K562 (cell line): ENCODE results near the gene TMEM185B. TPM values are rescaled to one million over a fixed set of nuclear protein-coding genes. Genes with fewer than 3 reads are reported as not detected.

ENCODE experiments used
- CTBP1 ChIP-seq: fragments of 450-650 bp; IDR thresholded peaks from 2 replicates; pipeline ENCODE4 v1.6.1; 2016; ENCODE audit warnings: borderline replicate concordance
- FOXA3 ChIP-seq, 2 experiments: fragments of 450-650 bp in 1 of 2; sonication (generic) in 1 of 2; formaldehyde crosslinking; IDR thresholded peaks in 1 of 2; conservative IDR thresholded peaks in 1 of 2; 2 replicates each; pipeline versions ENCODE4 v1.4.0 to v1.8.0; 2020 to 2022; ENCODE audit warnings: mild to moderate bottlenecking in 2 of 2, missing genetic modification reagents in 1 of 2
- GATA2 ChIP-seq: sonication (generic); formaldehyde crosslinking; IDR thresholded peaks from 2 replicates; pipeline ENCODE4 v1.4.0; 2020; ENCODE audit warnings: mild to moderate bottlenecking, missing genetic modification reagents
- HOXB6 ChIP-seq: fragments of 250-450 bp; sonication (Bioruptor Pico); IDR thresholded peaks from 2 replicates; pipeline ENCODE4 v1.5.1; 2022; ENCODE audit warnings: mild to moderate bottlenecking, borderline replicate concordance
- JUNB ChIP-seq: fragments of 450-650 bp; formaldehyde crosslinking; conservative IDR thresholded peaks from 2 replicates; pipeline ENCODE4 v1.4.0; 2020; ENCODE audit warnings: mild to moderate bottlenecking
- MEIS2 ChIP-seq: fragments of 450-650 bp; IDR thresholded peaks from 2 replicates; pipeline ENCODE4 v1.6.1; 2014; ENCODE audit warnings: mild to moderate bottlenecking; ENCODE audit not compliant: partially characterized antibody
- PHF21A ChIP-seq: fragments of 450-650 bp; IDR thresholded peaks from 2 replicates; pipeline ENCODE4 v1.6.1; 2017; ENCODE audit warnings: low read depth, borderline replicate concordance
- POLR2A ChIP-seq: fragments of 450-650 bp; conservative IDR thresholded peaks from 2 replicates; pipeline ENCODE4 v1.6.1; 2016
- RNF2 ChIP-seq: sonication (generic); IDR thresholded peaks from 2 replicates; pipeline ENCODE4 v1.6.1; 2016
- SMARCC2 ChIP-seq: fragments of 450-650 bp; IDR thresholded peaks from 2 replicates; pipeline ENCODE4 v1.6.1; 2017; ENCODE audit warnings: antibody characterized with exemption, moderate library complexity, mild to moderate bottlenecking, low read depth
- SMARCE1 ChIP-seq: fragments of 450-650 bp; IDR thresholded peaks from 2 replicates; pipeline ENCODE4 v1.7.1; 2016; ENCODE audit warnings: mild to moderate bottlenecking
- SRSF3 ChIP-seq: fragments of 200-400 bp; formaldehyde crosslinking; IDR thresholded peaks from 2 replicates; pipeline ENCODE4 v1.6.1; 2016; ENCODE audit warnings: mild to moderate bottlenecking, low read length, moderate library complexity; ENCODE audit not compliant: insufficient read depth
- TEAD4 ChIP-seq, 2 experiments: sonication (generic) in 1 of 2; formaldehyde crosslinking in 1 of 2; IDR thresholded peaks; 2 replicates each; pipeline versions ENCODE4 v1.6.1 to v1.8.0; 2012 to 2022; ENCODE audit warnings: borderline replicate concordance in 1 of 2, inconsistent platforms in 1 of 2, low read length in 1 of 2, mild to moderate bottlenecking in 1 of 2, missing genetic modification reagents in 1 of 2
- ZNF143 ChIP-seq: sonication (generic); formaldehyde crosslinking; IDR thresholded peaks from 2 replicates; pipeline ENCODE4 v1.9.0; 2022; ENCODE audit warnings: mild to moderate bottlenecking, missing genetic modification reagents
- polyA plus RNA-seq, 8 experiments: library from polyadenylated mRNA; depleted of rRNA in 4 of 8; stranded (reverse) in 5 of 8; unstranded in 3 of 8; fragments of >200 nt; fragmentation: Nextera tagmentation in 2 of 8; fragmentation: Illumina TruSeq in 1 of 8; extraction: Ambion mirVana in 2 of 8; extraction: Trizol in 1 of 8; gene quantifications; 2 replicates each; pipeline versions ENCODE4 v1.2.1 to v1.2.3, GENCODE V29; 2011 to 2014; ENCODE audit warnings: inconsistent platforms in 1 of 8, missing spikeins in 1 of 8
- total RNA-seq, 7 experiments: library from RNA; depleted of rRNA in 6 of 7; stranded (reverse); fragments of >200 nt in 6 of 7; fragmentation: Illumina TruSeq in 2 of 7; extraction: Trizol in 2 of 7; gene quantifications; 2 replicates each; pipeline versions ENCODE4 v1.2.1 to v1.2.3, GENCODE V29; 2011 to 2021; ENCODE audit warnings: low replicate concordance in 1 of 7
- TF ChIP-seq, protein P1 (sequence below): sonication (generic); formaldehyde crosslinking; IDR thresholded peaks from 2 replicates; pipeline ENCODE4 v1.5.0; 2020; ENCODE audit warnings: missing genetic modification reagents
- TF ChIP-seq, protein P2 (sequence below): fragments of 450-650 bp; IDR thresholded peaks from 2 replicates; pipeline ENCODE4 v1.6.1; 2016; ENCODE audit warnings: mild to moderate bottlenecking, moderate library complexity

TMEM185B gene
- total and polyA plus RNA-seq, 9 of the 15 experiments (the other 6 are each of a cell fraction or from before 2014, with no cell fraction given) = 2.9 to 28.2 (median 11.5) TPM

DNA sequence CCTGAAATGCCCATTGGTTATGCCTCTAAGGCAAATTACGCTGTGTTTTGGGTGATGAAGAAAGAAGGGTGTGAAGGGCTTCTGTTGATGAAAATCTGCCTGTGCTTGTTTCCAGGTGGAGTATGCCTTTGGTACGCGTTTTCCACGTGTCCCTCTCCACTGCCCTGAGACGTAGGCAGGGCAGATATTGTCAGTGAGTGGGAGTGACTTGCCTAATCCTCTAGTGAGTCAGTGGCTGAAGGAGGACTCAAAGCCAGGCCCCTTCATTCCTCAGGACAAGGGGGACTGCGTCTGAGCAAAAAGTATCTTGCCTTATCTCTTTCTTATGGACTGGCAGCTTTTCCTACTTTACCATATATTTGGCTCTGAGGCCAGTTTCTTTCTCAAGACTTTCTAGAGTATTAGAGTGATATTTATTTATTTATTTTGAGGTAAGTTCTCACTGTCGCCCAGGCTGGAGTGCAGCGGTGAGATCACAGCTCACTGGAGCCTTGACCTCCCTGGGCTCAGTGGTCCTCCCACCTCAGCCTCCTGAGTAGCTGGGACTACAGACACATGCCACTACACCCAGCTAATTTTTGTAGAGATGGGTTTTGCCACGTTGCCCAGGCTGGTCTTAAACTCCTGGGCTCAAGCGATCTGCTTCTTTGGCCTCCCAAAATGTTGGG is 39.7 kb upstream of the TMEM185B start (continued):
- TF ChIP-seq, protein P1, sequence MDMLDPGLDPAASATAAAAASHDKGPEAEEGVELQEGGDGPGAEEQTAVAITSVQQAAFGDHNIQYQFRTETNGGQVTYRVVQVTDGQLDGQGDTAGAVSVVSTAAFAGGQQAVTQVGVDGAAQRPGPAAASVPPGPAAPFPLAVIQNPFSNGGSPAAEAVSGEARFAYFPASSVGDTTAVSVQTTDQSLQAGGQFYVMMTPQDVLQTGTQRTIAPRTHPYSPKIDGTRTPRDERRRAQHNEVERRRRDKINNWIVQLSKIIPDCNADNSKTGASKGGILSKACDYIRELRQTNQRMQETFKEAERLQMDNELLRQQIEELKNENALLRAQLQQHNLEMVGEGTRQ (CRISPR knock-in tag) = 0 out of 2 replicates have a peak, but pooled peaks have one; percentile 19
- no peak for TF ChIP-seq HOXB6 (CRISPR knock-in tag)
- TF ChIP-seq SRSF3 = no peak
- 0 out of 2 replicates have a peak, but pooled peaks have one; percentile 16 for TF ChIP-seq GATA2
- peak; percentile 44; the same call in 1 of the 2 replicates for TF ChIP-seq TEAD4 (IDR thresholded peaks at IDR 0.05; ENCODE audit: low read length)
- no peak for TF ChIP-seq TEAD4 (CRISPR knock-in tag; IDR thresholded peaks at IDR 0.05; ENCODE audit: borderline replicate concordance)
- TF ChIP-seq SMARCE1 = peak; percentile 81
- no peak for TF ChIP-seq ZNF143 (CRISPR knock-in tag)
- peak; percentile 41 for TF ChIP-seq MEIS2
- peak; percentile 55; the same call in 1 of the 2 replicates for TF ChIP-seq SMARCC2
- TF ChIP-seq, protein P2, sequence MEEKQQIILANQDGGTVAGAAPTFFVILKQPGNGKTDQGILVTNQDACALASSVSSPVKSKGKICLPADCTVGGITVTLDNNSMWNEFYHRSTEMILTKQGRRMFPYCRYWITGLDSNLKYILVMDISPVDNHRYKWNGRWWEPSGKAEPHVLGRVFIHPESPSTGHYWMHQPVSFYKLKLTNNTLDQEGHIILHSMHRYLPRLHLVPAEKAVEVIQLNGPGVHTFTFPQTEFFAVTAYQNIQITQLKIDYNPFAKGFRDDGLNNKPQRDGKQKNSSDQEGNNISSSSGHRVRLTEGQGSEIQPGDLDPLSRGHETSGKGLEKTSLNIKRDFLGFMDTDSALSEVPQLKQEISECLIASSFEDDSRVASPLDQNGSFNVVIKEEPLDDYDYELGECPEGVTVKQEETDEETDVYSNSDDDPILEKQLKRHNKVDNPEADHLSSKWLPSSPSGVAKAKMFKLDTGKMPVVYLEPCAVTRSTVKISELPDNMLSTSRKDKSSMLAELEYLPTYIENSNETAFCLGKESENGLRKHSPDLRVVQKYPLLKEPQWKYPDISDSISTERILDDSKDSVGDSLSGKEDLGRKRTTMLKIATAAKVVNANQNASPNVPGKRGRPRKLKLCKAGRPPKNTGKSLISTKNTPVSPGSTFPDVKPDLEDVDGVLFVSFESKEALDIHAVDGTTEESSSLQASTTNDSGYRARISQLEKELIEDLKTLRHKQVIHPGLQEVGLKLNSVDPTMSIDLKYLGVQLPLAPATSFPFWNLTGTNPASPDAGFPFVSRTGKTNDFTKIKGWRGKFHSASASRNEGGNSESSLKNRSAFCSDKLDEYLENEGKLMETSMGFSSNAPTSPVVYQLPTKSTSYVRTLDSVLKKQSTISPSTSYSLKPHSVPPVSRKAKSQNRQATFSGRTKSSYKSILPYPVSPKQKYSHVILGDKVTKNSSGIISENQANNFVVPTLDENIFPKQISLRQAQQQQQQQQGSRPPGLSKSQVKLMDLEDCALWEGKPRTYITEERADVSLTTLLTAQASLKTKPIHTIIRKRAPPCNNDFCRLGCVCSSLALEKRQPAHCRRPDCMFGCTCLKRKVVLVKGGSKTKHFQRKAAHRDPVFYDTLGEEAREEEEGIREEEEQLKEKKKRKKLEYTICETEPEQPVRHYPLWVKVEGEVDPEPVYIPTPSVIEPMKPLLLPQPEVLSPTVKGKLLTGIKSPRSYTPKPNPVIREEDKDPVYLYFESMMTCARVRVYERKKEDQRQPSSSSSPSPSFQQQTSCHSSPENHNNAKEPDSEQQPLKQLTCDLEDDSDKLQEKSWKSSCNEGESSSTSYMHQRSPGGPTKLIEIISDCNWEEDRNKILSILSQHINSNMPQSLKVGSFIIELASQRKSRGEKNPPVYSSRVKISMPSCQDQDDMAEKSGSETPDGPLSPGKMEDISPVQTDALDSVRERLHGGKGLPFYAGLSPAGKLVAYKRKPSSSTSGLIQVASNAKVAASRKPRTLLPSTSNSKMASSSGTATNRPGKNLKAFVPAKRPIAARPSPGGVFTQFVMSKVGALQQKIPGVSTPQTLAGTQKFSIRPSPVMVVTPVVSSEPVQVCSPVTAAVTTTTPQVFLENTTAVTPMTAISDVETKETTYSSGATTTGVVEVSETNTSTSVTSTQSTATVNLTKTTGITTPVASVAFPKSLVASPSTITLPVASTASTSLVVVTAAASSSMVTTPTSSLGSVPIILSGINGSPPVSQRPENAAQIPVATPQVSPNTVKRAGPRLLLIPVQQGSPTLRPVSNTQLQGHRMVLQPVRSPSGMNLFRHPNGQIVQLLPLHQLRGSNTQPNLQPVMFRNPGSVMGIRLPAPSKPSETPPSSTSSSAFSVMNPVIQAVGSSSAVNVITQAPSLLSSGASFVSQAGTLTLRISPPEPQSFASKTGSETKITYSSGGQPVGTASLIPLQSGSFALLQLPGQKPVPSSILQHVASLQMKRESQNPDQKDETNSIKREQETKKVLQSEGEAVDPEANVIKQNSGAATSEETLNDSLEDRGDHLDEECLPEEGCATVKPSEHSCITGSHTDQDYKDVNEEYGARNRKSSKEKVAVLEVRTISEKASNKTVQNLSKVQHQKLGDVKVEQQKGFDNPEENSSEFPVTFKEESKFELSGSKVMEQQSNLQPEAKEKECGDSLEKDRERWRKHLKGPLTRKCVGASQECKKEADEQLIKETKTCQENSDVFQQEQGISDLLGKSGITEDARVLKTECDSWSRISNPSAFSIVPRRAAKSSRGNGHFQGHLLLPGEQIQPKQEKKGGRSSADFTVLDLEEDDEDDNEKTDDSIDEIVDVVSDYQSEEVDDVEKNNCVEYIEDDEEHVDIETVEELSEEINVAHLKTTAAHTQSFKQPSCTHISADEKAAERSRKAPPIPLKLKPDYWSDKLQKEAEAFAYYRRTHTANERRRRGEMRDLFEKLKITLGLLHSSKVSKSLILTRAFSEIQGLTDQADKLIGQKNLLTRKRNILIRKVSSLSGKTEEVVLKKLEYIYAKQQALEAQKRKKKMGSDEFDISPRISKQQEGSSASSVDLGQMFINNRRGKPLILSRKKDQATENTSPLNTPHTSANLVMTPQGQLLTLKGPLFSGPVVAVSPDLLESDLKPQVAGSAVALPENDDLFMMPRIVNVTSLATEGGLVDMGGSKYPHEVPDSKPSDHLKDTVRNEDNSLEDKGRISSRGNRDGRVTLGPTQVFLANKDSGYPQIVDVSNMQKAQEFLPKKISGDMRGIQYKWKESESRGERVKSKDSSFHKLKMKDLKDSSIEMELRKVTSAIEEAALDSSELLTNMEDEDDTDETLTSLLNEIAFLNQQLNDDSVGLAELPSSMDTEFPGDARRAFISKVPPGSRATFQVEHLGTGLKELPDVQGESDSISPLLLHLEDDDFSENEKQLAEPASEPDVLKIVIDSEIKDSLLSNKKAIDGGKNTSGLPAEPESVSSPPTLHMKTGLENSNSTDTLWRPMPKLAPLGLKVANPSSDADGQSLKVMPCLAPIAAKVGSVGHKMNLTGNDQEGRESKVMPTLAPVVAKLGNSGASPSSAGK = peak; percentile 45
- TF ChIP-seq RNF2 = 0 out of 2 replicates have a peak, but pooled peaks have one; percentile 35
- no peak for TF ChIP-seq FOXA3 (CRISPR knock-in tag; conservative IDR thresholded peaks at IDR 0.05 in 1 of 2, IDR thresholded peaks at IDR 0.05 in 1 of 2)
- no peak for TF ChIP-seq PHF21A
- no peak for TF ChIP-seq POLR2A
- 0 out of 2 replicates have a peak, but pooled peaks have one; percentile 45 for TF ChIP-seq CTBP1
- no peak for TF ChIP-seq JUNB (CRISPR knock-in tag)
